ENCODE measurements around the gene NALCN. TPM values are rescaled to one million over a fixed set of nuclear protein-coding genes. Genes with fewer than 3 reads are reported as not detected.

Gene NALCN
- total RNA-seq, 4 donors from 2014 or later = 0.47 to 0.57 TPM; not detected in 2

- no peaks in the 10 kb centered on the region for H3K4me1 ChIP-seq
Observed at GRCh38 chr13:101401196-101401595, 15.1 kb downstream of the NALCN start.

GRCh38 chr13:101399365-101399764, 16.9 kb downstream of the NALCN start:
- Histone ChIP-seq H3K36me3 (no peaks in the 10 kb centered on the region), H3K9me3 (no peaks in the 10 kb centered on the region), H3K27ac (no peak overlapping the region), H3K4me3 (no peak overlapping the region), H3K4me1 (no peaks in the 10 kb centered on the region), H3K27me3 (no peaks in the 10 kb centered on the region)
- intact Hi-C loops (cut with DNase I) = no loop called here
- WGBS, 2 donors = 45 to 67% methylated on average over 2 of the region's 2 CpGs
- TF ChIP-seq POLR2A (IDR thresholded peaks at IDR 0.05) = no peak
- no peak for TF ChIP-seq CTCF (IDR thresholded peaks at IDR 0.05)
- DNase-seq = no peak

More at GRCh38 chr13:101401196-101401595, 15.1 kb downstream of the NALCN start:
- H3K9me3 ChIP-seq = no peaks in the 10 kb centered on the region
- H3K27me3 ChIP-seq = no peaks in the 10 kb centered on the region
- no peak overlapping the region for H3K4me3 ChIP-seq
- no peak overlapping the region for H3K27ac ChIP-seq
- TF ChIP-seq POLR2A (IDR thresholded peaks at IDR 0.05) (no peak), CTCF (IDR thresholded peaks at IDR 0.05) (no peak)
- 84 to 85% methylated on average over 1 of the region's 1 CpG for WGBS, 2 donors
- no peaks in the 10 kb centered on the region for H3K36me3 ChIP-seq
- no peak for DNase-seq
- intact Hi-C loops (cut with DNase I) = no loop called here

GRCh38 chr13:101398920-101399319, 17.4 kb downstream of the NALCN start:
- no peaks in the 10 kb centered on the region for H3K4me1 ChIP-seq
- no peaks in the 10 kb centered on the region for H3K27me3 ChIP-seq
- H3K4me3 ChIP-seq = no peak overlapping the region
- no peak for DNase-seq
- 66 to 78% methylated on average over 2 of the region's 2 CpGs for WGBS, 2 donors
- TF ChIP-seq CTCF (IDR thresholded peaks at IDR 0.05) (no peak), POLR2A (IDR thresholded peaks at IDR 0.05) (no peak)
- no peaks in the 10 kb centered on the region for H3K9me3 ChIP-seq
- H3K36me3 ChIP-seq = no peaks in the 10 kb centered on the region
- no peak overlapping the region for H3K27ac ChIP-seq
- intact Hi-C loops (cut with DNase I) = no loop called here

- no peak for DNase-seq
Observed at GRCh38 chr13:101398191-101398590, 18.1 kb downstream of the NALCN start.

GRCh38 chr13:101397742-101398141, 18.6 kb downstream of the NALCN start:
- Histone ChIP-seq H3K4me3 (no peak overlapping the region), H3K27ac (no peak overlapping the region), H3K36me3 (no peaks in the 10 kb centered on the region), H3K27me3 (no peaks in the 10 kb centered on the region), H3K9me3 (no peaks in the 10 kb centered on the region), H3K4me1 (no peaks in the 10 kb centered on the region)
- TF ChIP-seq CTCF (IDR thresholded peaks at IDR 0.05) = no peak
- TF ChIP-seq POLR2A (IDR thresholded peaks at IDR 0.05) = no peak
- intact Hi-C loops (cut with DNase I) = no loop called here
- WGBS, 2 donors = 39 to 41% methylated on average over 2 of the region's 2 CpGs
- DNase-seq = no peak

More at GRCh38 chr13:101398191-101398590, 18.1 kb downstream of the NALCN start:
- WGBS, 2 donors = 49 to 72% methylated on average over 2 of the region's 2 CpGs
- Histone ChIP-seq H3K4me1 (no peaks in the 10 kb centered on the region), H3K27ac (no peak overlapping the region), H3K4me3 (no peak overlapping the region), H3K36me3 (no peaks in the 10 kb centered on the region), H3K9me3 (no peaks in the 10 kb centered on the region), H3K27me3 (no peaks in the 10 kb centered on the region)
- no peak for TF ChIP-seq CTCF (IDR thresholded peaks at IDR 0.05)
- TF ChIP-seq POLR2A (IDR thresholded peaks at IDR 0.05) = no peak
- intact Hi-C loops (cut with DNase I) = no loop called here

Data from esophagus squamous epithelium (tissue), 5 donors.